Neural cell (in vitro differentiated cells): ENCODE measurements around the gene ARID3C.

Experiments used
- CTCF ChIP-seq: fragments of 450-650 bp; IDR thresholded peaks from 2 replicates; pipeline ENCODE4 v1.5.1; 2014; ENCODE audit warnings: antibody characterized with exemption, mild to moderate bottlenecking, moderate library complexity; ENCODE audit not compliant: poor library complexity, severe bottlenecking
- EP300 ChIP-seq: fragments of 450-650 bp; conservative IDR thresholded peaks from 2 replicates; pipeline ENCODE4 v1.6.1; 2014; ENCODE audit warnings: antibody characterized with exemption, mild to moderate bottlenecking, moderate library complexity; ENCODE audit not compliant: poor library complexity, severe bottlenecking
- EZH2 ChIP-seq: fragments of 200-600, 300-800 bp; shearing (Covaris generic), sonication (generic); IDR thresholded peaks from 2 replicates; pipeline ENCODE4 v1.6.1; 2014; ENCODE audit warnings: antibody characterized with exemption, low read length, borderline replicate concordance, mild to moderate bottlenecking; ENCODE audit not compliant: insufficient read depth, poor library complexity, severe bottlenecking
- MXI1 ChIP-seq: fragments of 450-650 bp; conservative IDR thresholded peaks from 2 replicates; pipeline ENCODE4 v1.6.1; 2014; ENCODE audit warnings: antibody characterized with exemption, mild to moderate bottlenecking; ENCODE audit not compliant: poor library complexity, severe bottlenecking
- POLR2AphosphoS5 ChIP-seq: IDR thresholded peaks from 2 replicates; pipeline ENCODE4 v1.6.1; 2012
- SMC3 ChIP-seq: fragments of 450-650 bp; conservative IDR thresholded peaks from 2 replicates; pipeline ENCODE4 v1.6.1; 2014; ENCODE audit warnings: antibody characterized with exemption, mild to moderate bottlenecking, moderate library complexity; ENCODE audit not compliant: poor library complexity
- TAF1 ChIP-seq: IDR thresholded peaks from 2 replicates; pipeline ENCODE4 v1.6.1; 2012; ENCODE audit warnings: low read depth

GRCh38 chr9:34654323-34655051 is 25.6 kb upstream of the ARID3C start:
- TF ChIP-seq POLR2AphosphoS5 (no peak), CTCF (no peak), TAF1 (no peak), SMC3 (no peak), EZH2 (no peak), MXI1 (no peak), EP300 (no peak)
